Memory B cell (primary cell): Measurements from ENCODE around the gene HYDIN.

Experiments used
- ATAC-seq: fragments of 150-1000 bp; cut with Tn5 transposase; 2 replicates; pipeline ENCODE4 v1.10.0; 2021; ENCODE audit warnings: low read depth, mild to moderate bottlenecking, moderate library complexity
- DNase-seq, 2 donors: peaks; one replicate each; pipeline ENCODE4 v3.0.0; 2022; ENCODE audit warnings: low spot score in 2 of 2
- H3K27ac Mint-ChIP-seq: one replicate; pipeline ENCODE4 v1.8.0; 2022; ENCODE audit warnings: mild to moderate bottlenecking, moderate library complexity, mixed read lengths
- H3K27me3 Mint-ChIP-seq: one replicate; pipeline ENCODE4 v1.8.0; 2022; ENCODE audit warnings: mixed read lengths
- H3K36me3 Mint-ChIP-seq: one replicate; pipeline ENCODE4 v1.8.0; 2022; ENCODE audit warnings: mild to moderate bottlenecking, mixed read lengths
- H3K4me1 Mint-ChIP-seq: one replicate; pipeline ENCODE4 v1.8.0; 2022; ENCODE audit warnings: mixed read lengths
- H3K4me3 Mint-ChIP-seq: one replicate; pipeline ENCODE4 v1.8.0; 2022; ENCODE audit warnings: mild to moderate bottlenecking, moderate library complexity, mixed read lengths
- H3K9me3 Mint-ChIP-seq: one replicate; pipeline ENCODE4 v1.8.0; 2022; ENCODE audit warnings: mixed read lengths

The HYDIN gene

GRCh38 chr16:70779361-70779760 lies 451.2 kb downstream of the HYDIN start:
- Mint-ChIP-seq H3K4me1 (no peaks in the 10 kb centered on the region), H3K36me3 (peaks cover 52% of the 10 kb centered on the region), H3K4me3 (no peak overlapping the region), H3K27me3 (no peaks in the 10 kb centered on the region), H3K27ac (no peak overlapping the region), H3K9me3 (no peaks in the 10 kb centered on the region)
- DNase-seq = no peak
- no peak for ATAC-seq

GRCh38 chr16:70778901-70779309 lies 451.6 kb downstream of the HYDIN start:
- H3K9me3 Mint-ChIP-seq = no peaks in the 10 kb centered on the region
- no peak overlapping the region for H3K4me3 Mint-ChIP-seq
- no peak overlapping the region for H3K27ac Mint-ChIP-seq
- H3K36me3 Mint-ChIP-seq = peaks cover 52% of the 10 kb centered on the region
- no peaks in the 10 kb centered on the region for H3K27me3 Mint-ChIP-seq
- ATAC-seq (no peak), DNase-seq (no peak)
- no peaks in the 10 kb centered on the region for H3K4me1 Mint-ChIP-seq

GRCh38 chr16:70777973-70778406 lies 452.5 kb downstream of the HYDIN start:
- ATAC-seq (no peak), DNase-seq (no peak)
- H3K36me3 Mint-ChIP-seq = peaks cover 45% of the 10 kb centered on the region
- no peak overlapping the region for H3K27ac Mint-ChIP-seq
- H3K9me3 Mint-ChIP-seq = no peaks in the 10 kb centered on the region
- H3K4me3 Mint-ChIP-seq = no peak overlapping the region
- no peaks in the 10 kb centered on the region for H3K27me3 Mint-ChIP-seq
- no peaks in the 10 kb centered on the region for H3K4me1 Mint-ChIP-seq

GRCh38 chr16:70777496-70777895 lies 453.0 kb downstream of the HYDIN start:
- no peak for ATAC-seq
- Mint-ChIP-seq H3K4me1 (no peaks in the 10 kb centered on the region), H3K9me3 (no peaks in the 10 kb centered on the region), H3K36me3 (peaks cover 45% of the 10 kb centered on the region), H3K4me3 (no peak overlapping the region), H3K27me3 (no peaks in the 10 kb centered on the region), H3K27ac (no peak overlapping the region)
- no peak for DNase-seq

GRCh38 chr16:70775399-70775798 lies 455.1 kb downstream of the HYDIN start:
- Mint-ChIP-seq H3K36me3 (peaks cover 36% of the 10 kb centered on the region), H3K27me3 (no peaks in the 10 kb centered on the region), H3K27ac (no peak overlapping the region), H3K4me3 (no peak overlapping the region), H3K9me3 (no peaks in the 10 kb centered on the region), H3K4me1 (no peaks in the 10 kb centered on the region)
- no peak for DNase-seq
- no peak for ATAC-seq

GRCh38 chr16:70774261-70774660 lies 456.3 kb downstream of the HYDIN start:
- H3K27ac Mint-ChIP-seq = no peak overlapping the region
- H3K27me3 Mint-ChIP-seq = no peaks in the 10 kb centered on the region
- no peak overlapping the region for H3K4me3 Mint-ChIP-seq
- ATAC-seq (no peak), DNase-seq (no peak)
- H3K36me3 Mint-ChIP-seq = peaks cover 43% of the 10 kb centered on the region
- no peaks in the 10 kb centered on the region for H3K9me3 Mint-ChIP-seq
- no peaks in the 10 kb centered on the region for H3K4me1 Mint-ChIP-seq

GRCh38 chr16:70772493-70772892 lies 458.0 kb downstream of the HYDIN start:
- ATAC-seq (no peak), DNase-seq (no peak)
- no peaks in the 10 kb centered on the region for H3K9me3 Mint-ChIP-seq
- peaks cover 47% of the 10 kb centered on the region for H3K36me3 Mint-ChIP-seq
- H3K4me1 Mint-ChIP-seq = no peaks in the 10 kb centered on the region
- no peaks in the 10 kb centered on the region for H3K27me3 Mint-ChIP-seq
- H3K27ac Mint-ChIP-seq = no peak overlapping the region
- H3K4me3 Mint-ChIP-seq = no peak overlapping the region

- DNase-seq (peak; percentile 30 to 43), ATAC-seq (peak; percentile 22)
- Mint-ChIP-seq H3K4me3 (no peak overlapping the region), H3K9me3 (no peaks in the 10 kb centered on the region), H3K27ac (no peak overlapping the region), H3K27me3 (no peaks in the 10 kb centered on the region), H3K4me1 (no peaks in the 10 kb centered on the region), H3K36me3 (peaks cover 43% of the 10 kb centered on the region)
Measured at GRCh38 chr16:70770626-70771552, 459.6 kb downstream of the HYDIN start.

- no peak for ATAC-seq
- no peaks in the 10 kb centered on the region for H3K4me1 Mint-ChIP-seq
- H3K9me3 Mint-ChIP-seq = no peaks in the 10 kb centered on the region
- DNase-seq = no peak
- no peak overlapping the region for H3K4me3 Mint-ChIP-seq
- H3K27me3 Mint-ChIP-seq = no peaks in the 10 kb centered on the region
- peaks cover 42% of the 10 kb centered on the region for H3K36me3 Mint-ChIP-seq
- no peak overlapping the region for H3K27ac Mint-ChIP-seq
Measured at GRCh38 chr16:70770291-70770625, 460.3 kb downstream of the HYDIN start.

GRCh38 chr16:70769761-70770160 lies 460.8 kb downstream of the HYDIN start:
- H3K4me1 Mint-ChIP-seq = no peaks in the 10 kb centered on the region
- DNase-seq = no peak
- H3K36me3 Mint-ChIP-seq = peaks cover 41% of the 10 kb centered on the region
- no peaks in the 10 kb centered on the region for H3K27me3 Mint-ChIP-seq
- H3K27ac Mint-ChIP-seq = no peak overlapping the region
- H3K4me3 Mint-ChIP-seq = no peak overlapping the region
- ATAC-seq = no peak
- H3K9me3 Mint-ChIP-seq = no peaks in the 10 kb centered on the region

- H3K27ac Mint-ChIP-seq = no peak overlapping the region
- no peak for ATAC-seq
- no peaks in the 10 kb centered on the region for H3K27me3 Mint-ChIP-seq
- H3K4me1 Mint-ChIP-seq = no peaks in the 10 kb centered on the region
- no peak for DNase-seq
- peaks cover 40% of the 10 kb centered on the region for H3K36me3 Mint-ChIP-seq
- no peak overlapping the region for H3K4me3 Mint-ChIP-seq
- H3K9me3 Mint-ChIP-seq = no peaks in the 10 kb centered on the region
Measured at GRCh38 chr16:70769131-70769530, 461.4 kb downstream of the HYDIN start.

GRCh38 chr16:70768203-70768580 lies 462.3 kb downstream of the HYDIN start:
- H3K36me3 Mint-ChIP-seq = peaks cover 39% of the 10 kb centered on the region
- no peak overlapping the region for H3K27ac Mint-ChIP-seq

GRCh38 chr16:70767377-70768202 lies 462.9 kb downstream of the HYDIN start:
- Mint-ChIP-seq H3K27me3 (no peaks in the 10 kb centered on the region), H3K36me3 (peaks cover 38% of the 10 kb centered on the region), H3K9me3 (no peaks in the 10 kb centered on the region), H3K4me3 (no peak overlapping the region), H3K27ac (no peak overlapping the region), H3K4me1 (no peaks in the 10 kb centered on the region)
- ATAC-seq (no peak), DNase-seq (no peak)

More at GRCh38 chr16:70768203-70768580, 462.3 kb downstream of the HYDIN start:
- DNase-seq = no peak
- no peak for ATAC-seq
- Mint-ChIP-seq H3K4me1 (no peaks in the 10 kb centered on the region), H3K4me3 (no peak overlapping the region), H3K9me3 (no peaks in the 10 kb centered on the region), H3K27me3 (no peaks in the 10 kb centered on the region)

GRCh38 chr16:70766658-70767057 lies 463.9 kb downstream of the HYDIN start:
- ATAC-seq (no peak), DNase-seq (no peak)
- Mint-ChIP-seq H3K27me3 (no peaks in the 10 kb centered on the region), H3K4me1 (no peaks in the 10 kb centered on the region), H3K4me3 (no peak overlapping the region), H3K36me3 (peaks cover 33% of the 10 kb centered on the region), H3K27ac (no peak overlapping the region), H3K9me3 (no peaks in the 10 kb centered on the region)
